ENCODE results near the gene EDIL3. TPM values are rescaled to one million over a fixed set of nuclear protein-coding genes. Genes with fewer than 3 reads are reported as not detected.

EDIL3 gene
- total RNA-seq, 3 donors from 2014 or later: 4.3 to 7.2 (median 4.6) TPM

DNA sequence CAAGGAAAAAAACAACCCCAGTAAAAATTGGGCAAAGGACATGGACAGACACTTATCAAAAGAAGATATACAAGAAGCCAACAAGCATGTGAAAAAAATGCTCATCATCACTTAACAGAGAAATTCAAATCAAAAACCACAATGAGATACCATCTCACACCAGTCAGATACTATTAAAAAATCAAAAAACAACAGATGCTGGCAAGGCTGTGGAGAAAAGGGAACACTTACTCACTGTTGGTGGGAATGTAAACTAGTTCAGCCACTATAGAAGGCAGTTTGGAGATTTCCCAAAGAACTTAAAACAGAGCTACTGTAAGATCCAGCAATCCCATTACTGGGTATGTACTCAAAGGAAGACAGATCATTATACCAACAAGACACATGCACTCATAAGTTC, 157.4 kb downstream of the EDIL3 start:
- Histone ChIP-seq H3K36me3 (no peaks in the 10 kb centered on the region), H3K4me3 (no peak overlapping the region), H3K9me3 (no peaks in the 10 kb centered on the region), H3K27me3 (no peaks in the 10 kb centered on the region), H3K4me1 (no peaks in the 10 kb centered on the region), H3K27ac (no peak overlapping the region)
- DNase-seq (ENCODE audit: low spot score in 2 of 2): no peak
- TF ChIP-seq POLR2AphosphoS5 (IDR thresholded peaks at IDR 0.05) (no peak), POLR2A (IDR thresholded peaks at IDR 0.05) (no peak)
- TF ChIP-seq, protein P1, sequence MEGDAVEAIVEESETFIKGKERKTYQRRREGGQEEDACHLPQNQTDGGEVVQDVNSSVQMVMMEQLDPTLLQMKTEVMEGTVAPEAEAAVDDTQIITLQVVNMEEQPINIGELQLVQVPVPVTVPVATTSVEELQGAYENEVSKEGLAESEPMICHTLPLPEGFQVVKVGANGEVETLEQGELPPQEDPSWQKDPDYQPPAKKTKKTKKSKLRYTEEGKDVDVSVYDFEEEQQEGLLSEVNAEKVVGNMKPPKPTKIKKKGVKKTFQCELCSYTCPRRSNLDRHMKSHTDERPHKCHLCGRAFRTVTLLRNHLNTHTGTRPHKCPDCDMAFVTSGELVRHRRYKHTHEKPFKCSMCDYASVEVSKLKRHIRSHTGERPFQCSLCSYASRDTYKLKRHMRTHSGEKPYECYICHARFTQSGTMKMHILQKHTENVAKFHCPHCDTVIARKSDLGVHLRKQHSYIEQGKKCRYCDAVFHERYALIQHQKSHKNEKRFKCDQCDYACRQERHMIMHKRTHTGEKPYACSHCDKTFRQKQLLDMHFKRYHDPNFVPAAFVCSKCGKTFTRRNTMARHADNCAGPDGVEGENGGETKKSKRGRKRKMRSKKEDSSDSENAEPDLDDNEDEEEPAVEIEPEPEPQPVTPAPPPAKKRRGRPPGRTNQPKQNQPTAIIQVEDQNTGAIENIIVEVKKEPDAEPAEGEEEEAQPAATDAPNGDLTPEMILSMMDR (IDR thresholded peaks at IDR 0.05): no peak
- intact Hi-C loops (cut with DNase I; ENCODE audit: low total_unique reads): no loop called here

DNA sequence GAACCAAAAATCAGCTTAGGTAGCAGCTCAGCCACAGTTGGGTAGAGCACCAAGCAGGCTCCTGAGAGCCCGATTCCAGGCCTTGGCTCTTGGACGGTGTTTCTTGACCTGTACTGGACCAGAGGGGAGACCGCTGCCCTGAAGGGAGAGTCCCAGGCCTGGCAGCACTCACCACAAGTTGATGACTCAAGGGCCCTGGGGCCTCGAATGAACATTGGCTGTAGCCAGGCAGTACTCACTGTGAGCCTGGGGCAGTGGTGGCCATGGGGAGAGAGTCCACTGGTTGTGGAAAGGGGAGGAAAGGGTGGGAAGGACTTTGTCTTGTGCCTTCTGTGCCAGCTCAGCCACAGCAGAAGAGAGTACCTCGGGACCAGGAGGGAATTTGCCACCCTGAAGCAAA, 166.1 kb downstream of the EDIL3 start:
- no peaks in the 10 kb centered on the region for H3K9me3 ChIP-seq
- no peaks in the 10 kb centered on the region for H3K36me3 ChIP-seq
- intact Hi-C loops (cut with DNase I; ENCODE audit: low total_unique reads): no loop called here
- no peaks in the 10 kb centered on the region for H3K27me3 ChIP-seq
- no peak overlapping the region for H3K4me3 ChIP-seq
- TF ChIP-seq, protein P1 (IDR thresholded peaks at IDR 0.05): no peak
- no peak for TF ChIP-seq POLR2A (IDR thresholded peaks at IDR 0.05)
- TF ChIP-seq POLR2AphosphoS5 (IDR thresholded peaks at IDR 0.05): no peak
- no peak overlapping the region for H3K27ac ChIP-seq
- H3K4me1 ChIP-seq: no peaks in the 10 kb centered on the region
- DNase-seq (ENCODE audit: low spot score in 2 of 2): no peak

DNA sequence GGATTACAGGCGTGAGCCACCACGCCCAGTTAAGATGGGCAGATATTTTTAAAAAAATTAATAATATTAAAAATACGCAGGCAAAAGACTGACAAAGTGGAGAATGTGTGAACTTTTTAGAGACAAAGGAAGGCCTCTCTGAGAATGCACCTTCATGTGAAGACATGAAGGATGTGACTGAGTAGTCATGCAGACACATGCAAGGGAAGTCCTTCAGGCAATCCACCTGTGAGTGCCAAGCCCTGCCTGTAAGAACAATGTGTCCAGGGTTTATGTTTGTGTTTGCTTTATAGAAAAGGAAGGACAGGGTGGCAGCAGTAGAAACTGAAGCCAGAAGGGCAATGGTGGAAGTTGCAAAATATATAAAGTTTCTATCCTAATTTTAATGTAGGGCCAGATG, 169.2 kb downstream of the EDIL3 start:
- no peak for DNase-seq (ENCODE audit: low spot score in 2 of 2)
- Histone ChIP-seq H3K4me1 (no peaks in the 10 kb centered on the region), H3K27me3 (no peaks in the 10 kb centered on the region), H3K9me3 (no peaks in the 10 kb centered on the region), H3K27ac (no peak overlapping the region), H3K4me3 (no peak overlapping the region), H3K36me3 (no peaks in the 10 kb centered on the region)
- intact Hi-C loops (cut with DNase I; ENCODE audit: low total_unique reads): no loop called here
- TF ChIP-seq, protein P1 (IDR thresholded peaks at IDR 0.05): no peak
- no peak for TF ChIP-seq POLR2AphosphoS5 (IDR thresholded peaks at IDR 0.05)
- TF ChIP-seq POLR2A (IDR thresholded peaks at IDR 0.05): no peak

DNA sequence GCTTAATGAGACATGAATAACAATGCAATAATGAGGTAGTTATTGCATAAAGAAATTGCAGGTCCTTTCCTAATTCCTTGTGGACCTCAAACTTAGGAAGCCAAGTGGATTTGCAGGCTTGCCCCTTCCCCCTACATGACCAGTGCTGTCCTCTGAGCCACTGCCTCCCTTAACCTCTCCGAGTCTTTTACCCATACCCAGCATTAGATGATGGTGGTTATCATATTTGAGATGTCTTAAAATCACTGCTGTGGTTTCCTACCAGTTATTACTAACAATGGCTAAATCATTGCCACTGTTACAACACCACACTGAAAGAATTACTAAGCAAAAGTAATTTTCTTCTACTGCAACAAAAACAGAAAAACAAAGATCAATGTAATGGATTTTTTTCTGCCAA, 170.8 kb downstream of the EDIL3 start:
- Histone ChIP-seq H3K27me3 (no peaks in the 10 kb centered on the region), H3K36me3 (no peaks in the 10 kb centered on the region), H3K9me3 (no peaks in the 10 kb centered on the region), H3K4me3 (no peak overlapping the region), H3K27ac (no peak overlapping the region), H3K4me1 (no peaks in the 10 kb centered on the region)
- no peak for DNase-seq (ENCODE audit: low spot score in 2 of 2)
- intact Hi-C loops (cut with DNase I; ENCODE audit: low total_unique reads): no loop called here
- TF ChIP-seq POLR2A (IDR thresholded peaks at IDR 0.05): no peak
- no peak for TF ChIP-seq POLR2AphosphoS5 (IDR thresholded peaks at IDR 0.05)
- TF ChIP-seq, protein P1 (IDR thresholded peaks at IDR 0.05): no peak

DNA sequence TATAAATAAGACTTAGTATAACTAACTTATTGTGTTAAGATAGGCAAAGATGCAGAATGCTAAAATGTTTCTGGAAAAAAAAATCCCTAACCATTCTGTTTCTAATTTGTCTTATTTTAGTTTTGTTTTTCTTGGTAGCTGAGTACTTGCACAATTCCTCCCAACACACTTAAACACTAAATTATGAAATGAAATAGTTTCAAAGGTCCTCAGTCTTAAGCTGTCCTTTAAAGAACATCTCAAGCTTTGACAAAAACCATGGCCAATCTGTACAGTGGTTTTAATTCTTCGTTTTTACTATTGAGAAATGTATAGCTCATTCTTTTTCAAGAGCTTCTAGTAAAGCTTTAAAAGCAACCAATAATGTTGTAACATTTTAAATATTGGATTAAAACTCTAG, 171.5 kb downstream of the EDIL3 start:
- Histone ChIP-seq H3K36me3 (no peaks in the 10 kb centered on the region), H3K4me3 (no peak overlapping the region), H3K4me1 (no peaks in the 10 kb centered on the region), H3K9me3 (no peaks in the 10 kb centered on the region), H3K27ac (no peak overlapping the region), H3K27me3 (no peaks in the 10 kb centered on the region)
- intact Hi-C loops (cut with DNase I; ENCODE audit: low total_unique reads): no loop called here
- TF ChIP-seq POLR2A (IDR thresholded peaks at IDR 0.05) (no peak), POLR2AphosphoS5 (IDR thresholded peaks at IDR 0.05) (no peak)
- TF ChIP-seq, protein P1 (IDR thresholded peaks at IDR 0.05): no peak
- DNase-seq (ENCODE audit: low spot score in 2 of 2): no peak

Data from breast epithelium (tissue), 4 donors.